Muscle of back (tissue), 13 donors: Measurements from ENCODE around the gene SLC26A2. TPM values are rescaled to one million over a fixed set of nuclear protein-coding genes. Genes with fewer than 3 reads are reported as not detected.
A peak's percentile ranks its signal among the peaks of the same experiment; 100 is the strongest.

ENCODE experiments used
- DNase-seq, 3 donors: peaks; one replicate each; pipeline versions ENCODE4 v3.0.0 to v3.0.0-alpha.2; 2013
- long read RNA-seq, 9 donors: transcript quantifications; one replicate each; lab custom pipeline, GENCODE V29; 2026
- polyA plus RNA-seq, 10 donors: library from polyadenylated mRNA; unstranded; fragments of 120-200 nt; gene quantifications; one replicate each; pipeline ENCODE4 v1.2.1, GENCODE V29; 2013; ENCODE audit not compliant: insufficient read length in 10 of 10

Gene SLC26A2
- 10 to 100 TPM in 9 of 10 donors, 1 to 10 TPM in 1; 9.4 to 13.1 (median 11.3) TPM for polyA plus RNA-seq
- long read RNA-seq, donor 1, full-length matches to known transcripts: 2 of 2 reads
- long read RNA-seq, donor 1, partial matches to known transcripts: 0 of 2 reads
- long read RNA-seq, donor 1, other reads (novel, unspliced or antisense): 0 of 2 reads
- long read RNA-seq, donor 2: 0 reads
- long read RNA-seq, donor 3: 0 reads
- long read RNA-seq, donor 4, full-length matches to known transcripts: 1 of 1 reads
- long read RNA-seq, donor 4, partial matches to known transcripts: 0 of 1 reads
- long read RNA-seq, donor 4, other reads (novel, unspliced or antisense): 0 of 1 reads
- long read RNA-seq, donor 5, full-length matches to known transcripts: 2 of 2 reads
- long read RNA-seq, donor 5, partial matches to known transcripts: 0 of 2 reads
- long read RNA-seq, donor 5, other reads (novel, unspliced or antisense): 0 of 2 reads
- long read RNA-seq, donor 6, full-length matches to known transcripts: 2 of 2 reads
- long read RNA-seq, donor 6, partial matches to known transcripts: 0 of 2 reads
- long read RNA-seq, donor 6, other reads (novel, unspliced or antisense): 0 of 2 reads
- long read RNA-seq, donor 7, full-length matches to known transcripts: 4 of 4 reads
- long read RNA-seq, donor 7, partial matches to known transcripts: 0 of 4 reads
- long read RNA-seq, donor 7, other reads (novel, unspliced or antisense): 0 of 4 reads
- long read RNA-seq, donor 8, full-length matches to known transcripts: 2 of 8 reads
- long read RNA-seq, donor 8, partial matches to known transcripts: 6 of 8 reads
- long read RNA-seq, donor 8, other reads (novel, unspliced or antisense): 0 of 8 reads
- long read RNA-seq, donor 9: 0 reads

GRCh38 chr5:149960272-149961185 lies at the start of gene SLC26A2:
Gene SLC26A2 (plus strand): TSS chr5:149960758. CDS start chr5:149977653, 16,895 bp downstream.
- DNase-seq: peak; percentile 97 to 99 (median 97)

GRCh38 chr5:149911031-149911430 lies 49.5 kb upstream of the SLC26A2 start:
- DNase-seq: no peak

GRCh38 chr5:149912226-149912871 lies 48.2 kb upstream of the SLC26A2 start:
- no peak for DNase-seq

GRCh38 chr5:149913436-149914419 lies 46.8 kb upstream of the SLC26A2 start:
- no peak for DNase-seq

GRCh38 chr5:149915392-149916260 lies 44.9 kb upstream of the SLC26A2 start:
- DNase-seq: no peak

GRCh38 chr5:149916334-149917072 lies 44.1 kb upstream of the SLC26A2 start:
- no peak for DNase-seq

GRCh38 chr5:149917073-149917676 lies 43.4 kb upstream of the SLC26A2 start:
- DNase-seq: no peak

- DNase-seq: no peak
Measured at GRCh38 chr5:149921597-149921996, 39.0 kb upstream of the SLC26A2 start.

- DNase-seq: no peak
Measured at GRCh38 chr5:149922950-149923349, 37.6 kb upstream of the SLC26A2 start.

GRCh38 chr5:149924486-149924885 lies 36.1 kb upstream of the SLC26A2 start:
- DNase-seq: no peak

- DNase-seq: peak in 1 of 3 donors; percentile 5
Measured at GRCh38 chr5:149930043-149930748, 30.4 kb upstream of the SLC26A2 start.

- DNase-seq: no peak
Measured at GRCh38 chr5:149930749-149931574, 29.6 kb upstream of the SLC26A2 start.

- DNase-seq: no peak
Measured at GRCh38 chr5:149931992-149932436, 28.5 kb upstream of the SLC26A2 start.

- DNase-seq: no peak
Measured at GRCh38 chr5:149932445-149933350, 27.9 kb upstream of the SLC26A2 start.

- no peak for DNase-seq
Measured at GRCh38 chr5:149935431-149935901, 25.1 kb upstream of the SLC26A2 start.
